HepG2 (cell line): ENCODE results near the gene EXOC7. TPM values are rescaled to one million over a fixed set of nuclear protein-coding genes. Genes with fewer than 3 reads are reported as not detected.
A peak's percentile ranks its signal among the peaks of the same experiment; 100 is the strongest.

ENCODE experiments used
- FOXM1 ChIP-seq: sonication (generic); formaldehyde crosslinking; IDR thresholded peaks from 2 replicates; pipeline ENCODE4 v1.5.0; 2020; ENCODE audit warnings: missing genetic modification reagents
- GATA4 ChIP-seq: sonication (generic); IDR thresholded peaks from 2 replicates; pipeline ENCODE4 v1.6.1; 2016; ENCODE audit warnings: antibody characterized with exemption, low read depth, borderline replicate concordance
- ISL2 ChIP-seq: sonication (generic); formaldehyde crosslinking; IDR thresholded peaks from 2 replicates; pipeline ENCODE4 v1.5.0; 2020; ENCODE audit warnings: missing genetic modification reagents
- STAT6 ChIP-seq: sonication (generic); formaldehyde crosslinking; IDR thresholded peaks from 2 replicates; pipeline ENCODE4 v1.4.0; 2020; ENCODE audit warnings: missing genetic modification reagents, mild to moderate bottlenecking, borderline replicate concordance
- ZNF12 ChIP-seq: sonication (generic); formaldehyde crosslinking; IDR thresholded peaks from 2 replicates; pipeline ENCODE4 v1.5.0; 2020; ENCODE audit warnings: missing genetic modification reagents
- ZNF143 ChIP-seq: sonication (generic); formaldehyde crosslinking; IDR thresholded peaks from 2 replicates; pipeline ENCODE4 v1.4.0; 2020; ENCODE audit warnings: missing genetic modification reagents
- ZNF501 ChIP-seq: sonication (generic); formaldehyde crosslinking; IDR thresholded peaks from 2 replicates; pipeline ENCODE4 v1.5.1; 2020; ENCODE audit warnings: mild to moderate bottlenecking, moderate library complexity, missing genetic modification reagents
- ZNF569 ChIP-seq: sonication (generic); formaldehyde crosslinking; IDR thresholded peaks from 2 replicates; pipeline ENCODE4 v1.5.0; 2020; ENCODE audit warnings: mild to moderate bottlenecking, missing genetic modification reagents, moderate library complexity, borderline replicate concordance
- ZNF574 ChIP-seq: sonication (generic); formaldehyde crosslinking; IDR thresholded peaks from 2 replicates; pipeline ENCODE4 v1.4.0; 2020; ENCODE audit warnings: missing genetic modification reagents
- ZNF678 ChIP-seq: sonication (generic); formaldehyde crosslinking; IDR thresholded peaks from 2 replicates; pipeline ENCODE4 v1.4.0; 2020; ENCODE audit warnings: mild to moderate bottlenecking, missing genetic modification reagents
- ZNF891 ChIP-seq: sonication (generic); formaldehyde crosslinking; IDR thresholded peaks from 2 replicates; pipeline ENCODE4 v1.5.0; 2020; ENCODE audit warnings: mild to moderate bottlenecking, missing genetic modification reagents
- polyA plus RNA-seq, 8 experiments: library from polyadenylated mRNA; depleted of rRNA in 3 of 8; stranded (reverse) in 7 of 8; unstranded in 1 of 8; fragments of >200 nt; fragmentation: Illumina TruSeq in 4 of 8; extraction: Trizol in 4 of 8; gene quantifications; 2 replicates each; pipeline versions ENCODE4 v1.2.1 to v1.2.3, GENCODE V29; 2011 to 2016; ENCODE audit warnings: low read depth in 4 of 8, missing spikeins in 1 of 8, mixed read lengths in 1 of 8; ENCODE audit not compliant: insufficient read depth in 1 of 8
- total RNA-seq, 5 experiments: library from RNA; depleted of rRNA; stranded (reverse); fragments of >200 nt; fragmentation: Illumina TruSeq; extraction: Trizol; gene quantifications; 2 replicates each; pipeline ENCODE4 v1.2.3, GENCODE V29; 2016; ENCODE audit warnings: low read depth in 1 of 5
- TF ChIP-seq, protein P1 (sequence below): conservative IDR thresholded peaks from 2 replicates; pipeline ENCODE4 v1.6.1; 2018; ENCODE audit warnings: missing genetic modification reagents
- TF ChIP-seq, protein P2 (sequence below): sonication (generic); formaldehyde crosslinking; IDR thresholded peaks from 2 replicates; pipeline ENCODE4 v1.8.1; 2023; ENCODE audit warnings: mild to moderate bottlenecking, missing genetic modification reagents
- TF ChIP-seq, protein P3 (sequence below): sonication (generic); formaldehyde crosslinking; IDR thresholded peaks from 2 replicates; pipeline ENCODE4 v1.9.0; 2021; ENCODE audit warnings: missing genetic modification reagents, borderline replicate concordance
- TF ChIP-seq, protein P4 (sequence below): sonication (generic); formaldehyde crosslinking; conservative IDR thresholded peaks from 2 replicates; pipeline ENCODE4 v1.4.0; 2020; ENCODE audit warnings: missing genetic modification reagents

The EXOC7 gene
- total and polyA plus RNA-seq, 2 of the 13 experiments (the other 11 are each of a cell fraction or from before 2014, with no cell fraction given) = 86.9 to 116 TPM

- TF ChIP-seq ZNF891 (CRISPR knock-in tag) (peak; percentile 63; the same call in 1 of the 2 replicates), GATA4 (no peak), ZNF12 (CRISPR knock-in tag) (no peak), ZNF143 (CRISPR knock-in tag) (peak; percentile 43; the same call in 1 of the 2 replicates), ZNF574 (CRISPR knock-in tag) (no peak; the same call in 1 of the 2 replicates), ZNF501 (CRISPR knock-in tag) (no peak; the same call in 1 of the 2 replicates), ISL2 (peak; percentile 61; the same call in 1 of the 2 replicates), ZNF569 (CRISPR knock-in tag) (no peak), STAT6 (no peak), FOXM1 (no peak), ZNF678 (no peak)
- TF ChIP-seq, protein P1, sequence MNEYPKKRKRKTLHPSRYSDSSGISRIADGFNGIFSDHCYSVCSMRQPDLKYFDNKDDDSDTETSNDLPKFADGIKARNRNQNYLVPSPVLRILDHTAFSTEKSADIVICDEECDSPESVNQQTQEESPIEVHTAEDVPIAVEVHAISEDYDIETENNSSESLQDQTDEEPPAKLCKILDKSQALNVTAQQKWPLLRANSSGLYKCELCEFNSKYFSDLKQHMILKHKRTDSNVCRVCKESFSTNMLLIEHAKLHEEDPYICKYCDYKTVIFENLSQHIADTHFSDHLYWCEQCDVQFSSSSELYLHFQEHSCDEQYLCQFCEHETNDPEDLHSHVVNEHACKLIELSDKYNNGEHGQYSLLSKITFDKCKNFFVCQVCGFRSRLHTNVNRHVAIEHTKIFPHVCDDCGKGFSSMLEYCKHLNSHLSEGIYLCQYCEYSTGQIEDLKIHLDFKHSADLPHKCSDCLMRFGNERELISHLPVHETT = no peak
- TF ChIP-seq, protein P2, sequence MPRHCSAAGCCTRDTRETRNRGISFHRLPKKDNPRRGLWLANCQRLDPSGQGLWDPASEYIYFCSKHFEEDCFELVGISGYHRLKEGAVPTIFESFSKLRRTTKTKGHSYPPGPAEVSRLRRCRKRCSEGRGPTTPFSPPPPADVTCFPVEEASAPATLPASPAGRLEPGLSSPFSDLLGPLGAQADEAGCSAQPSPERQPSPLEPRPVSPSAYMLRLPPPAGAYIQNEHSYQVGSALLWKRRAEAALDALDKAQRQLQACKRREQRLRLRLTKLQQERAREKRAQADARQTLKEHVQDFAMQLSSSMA (CRISPR knock-in tag) = 0 out of 2 replicates have a peak, but pooled peaks have one; percentile 33
- TF ChIP-seq, protein P3, sequence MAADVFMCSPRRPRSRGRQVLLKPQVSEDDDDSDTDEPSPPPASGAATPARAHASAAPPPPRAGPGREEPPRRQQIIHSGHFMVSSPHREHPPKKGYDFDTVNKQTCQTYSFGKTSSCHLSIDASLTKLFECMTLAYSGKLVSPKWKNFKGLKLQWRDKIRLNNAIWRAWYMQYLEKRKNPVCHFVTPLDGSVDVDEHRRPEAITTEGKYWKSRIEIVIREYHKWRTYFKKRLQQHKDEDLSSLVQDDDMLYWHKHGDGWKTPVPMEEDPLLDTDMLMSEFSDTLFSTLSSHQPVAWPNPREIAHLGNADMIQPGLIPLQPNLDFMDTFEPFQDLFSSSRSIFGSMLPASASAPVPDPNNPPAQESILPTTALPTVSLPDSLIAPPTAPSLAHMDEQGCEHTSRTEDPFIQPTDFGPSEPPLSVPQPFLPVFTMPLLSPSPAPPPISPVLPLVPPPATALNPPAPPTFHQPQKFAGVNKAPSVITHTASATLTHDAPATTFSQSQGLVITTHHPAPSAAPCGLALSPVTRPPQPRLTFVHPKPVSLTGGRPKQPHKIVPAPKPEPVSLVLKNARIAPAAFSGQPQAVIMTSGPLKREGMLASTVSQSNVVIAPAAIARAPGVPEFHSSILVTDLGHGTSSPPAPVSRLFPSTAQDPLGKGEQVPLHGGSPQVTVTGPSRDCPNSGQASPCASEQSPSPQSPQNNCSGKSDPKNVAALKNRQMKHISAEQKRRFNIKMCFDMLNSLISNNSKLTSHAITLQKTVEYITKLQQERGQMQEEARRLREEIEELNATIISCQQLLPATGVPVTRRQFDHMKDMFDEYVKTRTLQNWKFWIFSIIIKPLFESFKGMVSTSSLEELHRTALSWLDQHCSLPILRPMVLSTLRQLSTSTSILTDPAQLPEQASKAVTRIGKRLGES = no peak; the same call in 1 of the 2 replicates
- TF ChIP-seq, protein P4, sequence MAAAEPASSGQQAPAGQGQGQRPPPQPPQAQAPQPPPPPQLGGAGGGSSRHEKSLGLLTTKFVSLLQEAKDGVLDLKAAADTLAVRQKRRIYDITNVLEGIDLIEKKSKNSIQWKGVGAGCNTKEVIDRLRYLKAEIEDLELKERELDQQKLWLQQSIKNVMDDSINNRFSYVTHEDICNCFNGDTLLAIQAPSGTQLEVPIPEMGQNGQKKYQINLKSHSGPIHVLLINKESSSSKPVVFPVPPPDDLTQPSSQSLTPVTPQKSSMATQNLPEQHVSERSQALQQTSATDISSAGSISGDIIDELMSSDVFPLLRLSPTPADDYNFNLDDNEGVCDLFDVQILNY (CRISPR knock-in tag) = no peak
Measured at GRCh38 chr17:76032073-76032779, 71.4 kb downstream of the EXOC7 start (continued).
